CD4-positive, alpha-beta T cell treated with Interleukin-15 for 4 hours (primary cell): ENCODE measurements around the gene NAALADL2.
"Not testable (repeated sequence)": the region's sequence is repeated elsewhere in the genome, so short reads cannot be mapped to it uniquely, and the experiment has no call there.

Source experiments
- DNase-seq: peaks from one replicate; pipeline ENCODE4 v3.0.0-alpha.2; 2020; ENCODE audit warnings: low spot score

The NAALADL2 gene

GRCh38 chr3:175763948-175764347, 904.8 kb downstream of the NAALADL2 start:
- DNase-seq = no peak

GRCh38 chr3:175764722-175765121, 905.6 kb downstream of the NAALADL2 start:
- no peak for DNase-seq

GRCh38 chr3:175770426-175770825, 911.3 kb downstream of the NAALADL2 start:
- no peak for DNase-seq

GRCh38 chr3:175777495-175777894, 918.4 kb downstream of the NAALADL2 start:
- DNase-seq = no peak

- DNase-seq = no peak
These were observed 918.8 kb downstream of the NAALADL2 start for GRCh38 chr3:175777965-175778364.

- no peak for DNase-seq
These were observed 919.9 kb downstream of the NAALADL2 start for GRCh38 chr3:175778994-175779393.

GRCh38 chr3:175787109-175787508, 928.0 kb downstream of the NAALADL2 start:
- not testable (repeated sequence) for DNase-seq

GRCh38 chr3:175792245-175792644, 933.1 kb downstream of the NAALADL2 start:
- DNase-seq = no peak

- no peak for DNase-seq
These were observed 939.2 kb downstream of the NAALADL2 start for GRCh38 chr3:175798326-175798725.

GRCh38 chr3:175805825-175806224, 946.7 kb downstream of the NAALADL2 start:
- no peak for DNase-seq

GRCh38 chr3:175807175-175807574, 948.0 kb downstream of the NAALADL2 start:
- DNase-seq = no peak

- DNase-seq = no peak
These were observed 959.8 kb downstream of the NAALADL2 start for GRCh38 chr3:175818811-175819464.

GRCh38 chr3:175822766-175823491, 963.8 kb downstream of the NAALADL2 start:
- DNase-seq = not testable (repeated sequence)

GRCh38 chr3:175825016-175825580, 966.0 kb downstream of the NAALADL2 start:
- not testable (repeated sequence) for DNase-seq

GRCh38 chr3:175826759-175827158, 967.6 kb downstream of the NAALADL2 start:
- no peak for DNase-seq

- not testable (repeated sequence) for DNase-seq
These were observed 970.7 kb downstream of the NAALADL2 start for GRCh38 chr3:175829809-175830208.

- DNase-seq = not testable (repeated sequence)
These were observed 976.6 kb downstream of the NAALADL2 start for GRCh38 chr3:175835763-175836162.

GRCh38 chr3:175836617-175837016, 977.5 kb downstream of the NAALADL2 start:
- DNase-seq = no peak

GRCh38 chr3:175837962-175838361, 978.8 kb downstream of the NAALADL2 start:
- no peak for DNase-seq

GRCh38 chr3:175839366-175840005, 980.4 kb downstream of the NAALADL2 start:
- no peak for DNase-seq

- no peak for DNase-seq
These were observed 992.4 kb downstream of the NAALADL2 start for GRCh38 chr3:175851541-175851940.

GRCh38 chr3:175852560-175852959, 993.4 kb downstream of the NAALADL2 start:
- DNase-seq = no peak
